Panc1 (cell line): ENCODE results near the gene TECPR2. TPM values are rescaled to one million over a fixed set of nuclear protein-coding genes. Genes with fewer than 3 reads are reported as not detected.

Experiments
- ATAC-seq: fragments of 200-7000 bp; cut with Tn5 transposase; 2 replicates; pipeline ENCODE4 v1.9.1; 2020; ENCODE audit warnings: mild to moderate bottlenecking, moderate library complexity
- BruUV-seq: library from RNA; stranded (reverse); fragments of 400-500 nt; replicated peaks from 2 replicates; lab custom pipeline; 2021; lab: Mats Ljungman, UMichigan
- CTCF ChIA-PET: fragments of 300-600 bp; sonication (Branson Sonifier 250); formaldehyde crosslinking; loops from one replicate; lab custom pipeline; 2022; ENCODE audit warnings: antibody characterized with exemption; lab: Charles Lee
- POLR2A ChIA-PET: fragments of 300-600 bp; sonication (Branson Sonifier 250); formaldehyde crosslinking; loops from one replicate; lab custom pipeline; 2022; ENCODE audit warnings: antibody characterized with exemption; lab: Charles Lee
- DNase-seq: peaks from one replicate; pipeline ENCODE4 v3.0.0-alpha.2; 2010; ENCODE audit warnings: low read depth, low spot score
- H3K27ac ChIP-seq: 2 replicates; pipeline ENCODE4 v1.5.1; 2011; ENCODE audit warnings: mild to moderate bottlenecking, low read length, inconsistent platforms
- H3K27me3 ChIP-seq: fragments of 200-500 bp; sonication (Bioruptor generic); 2 replicates; pipeline ENCODE4 v1.6.0; 2014; ENCODE audit warnings: low read length, inconsistent platforms; ENCODE audit not compliant: control insufficient read depth, insufficient read depth
- H3K36me3 ChIP-seq: fragments of 200-500 bp; sonication (Bioruptor generic); 2 replicates; pipeline ENCODE4 v1.5.1; 2014; ENCODE audit warnings: inconsistent platforms, mild to moderate bottlenecking, low read length, moderate library complexity; ENCODE audit not compliant: control insufficient read depth, insufficient read depth
- H3K4me1 ChIP-seq: 2 replicates; pipeline ENCODE4 v1.5.1; 2011; ENCODE audit warnings: inconsistent platforms, mild to moderate bottlenecking, low read length, moderate library complexity; ENCODE audit not compliant: control insufficient read depth, insufficient read depth
- H3K4me3 ChIP-seq, 2 experiments: 2 replicates each; pipeline ENCODE4 v1.5.1; 2011 to 2012; ENCODE audit warnings: low read depth in 2 of 2, low read length in 2 of 2, mild to moderate bottlenecking in 2 of 2, inconsistent platforms in 1 of 2, moderate library complexity in 1 of 2
- H3K9me3 ChIP-seq: fragments of 200-500 bp; sonication (Bioruptor generic); 2 replicates; pipeline ENCODE4 v1.5.1; 2014; ENCODE audit warnings: low read depth, mild to moderate bottlenecking, inconsistent platforms, low read length, moderate library complexity; ENCODE audit not compliant: control insufficient read depth, insufficient read depth
- CTCF ChIP-seq: fragments of 450-650 bp; IDR thresholded peaks from 2 replicates; pipeline ENCODE4 v1.5.1; 2017; ENCODE audit warnings: mild to moderate bottlenecking
- POLR2AphosphoS5 ChIP-seq: IDR thresholded peaks from 2 replicates; pipeline ENCODE4 v1.6.1; 2012; ENCODE audit warnings: mild to moderate bottlenecking, low read depth, low read length, moderate library complexity
- REST ChIP-seq, 2 experiments: IDR thresholded peaks; 2 replicates each; pipeline ENCODE4 v1.6.1; 2011 to 2012; ENCODE audit warnings: low read depth in 2 of 2, control low read depth in 1 of 2, low read length in 1 of 2, mild to moderate bottlenecking in 1 of 2, moderate library complexity in 1 of 2; ENCODE audit not compliant: insufficient read depth in 1 of 2
- SIN3A ChIP-seq: IDR thresholded peaks from 2 replicates; pipeline ENCODE4 v1.6.1; 2012; ENCODE audit warnings: low read depth, mild to moderate bottlenecking, low read length, moderate library complexity, borderline replicate concordance; ENCODE audit not compliant: insufficient read depth
- TCF7L2 ChIP-seq: IDR thresholded peaks from 2 replicates; pipeline ENCODE4 v1.6.1; 2011; ENCODE audit warnings: mild to moderate bottlenecking, low read depth, low read length, inconsistent platforms
- in situ Hi-C: cut with HindIII; loops from 2 replicates; pipeline ENCODE4 v1.10.0; 2016; ENCODE audit warnings: low sequenced_read_pairs, low pct_unique_long_range_greater_than_20kb
- intact Hi-C: fragments of 100-400 bp; cut with micrococcal nuclease; formaldehyde crosslinking; loops from one replicate; pipeline ENCODE4 v1.10.0; 2022; ENCODE audit not compliant: unreplicated experiment
- total RNA-seq: library from RNA; stranded (reverse); gene quantifications from one replicate; pipeline ENCODE4 v1.2.1, GENCODE V29; 2021; ENCODE audit not compliant: unreplicated experiment

TECPR2 gene
- total RNA-seq, 1 experiment from 2014 or later, result 15.5 TPM

- intact Hi-C loops (no loop called here), in situ Hi-C loops (no loop called here)
- BruUV-seq, result no TSS peak
- H3K9me3 ChIP-seq, result no peaks in the 10 kb centered on the region
- H3K4me1 ChIP-seq, result no peaks in the 10 kb centered on the region
- peak; percentile 68; the same call in 1 of the 2 replicates for ATAC-seq
- ChIA-PET POLR2A (interaction anchor here (0.6 kb wide), 1 partner anchor 16 kb away, joined by 4 read pairs; no protein-coding TSS in a partner anchor), CTCF (interaction anchor here (0.6 kb wide), 1 partner anchor 131 kb away, joined by 9 read pairs; no protein-coding TSS in a partner anchor)
- no peak overlapping the region for H3K4me3 ChIP-seq
- no peak for DNase-seq
- H3K27ac ChIP-seq, result no peak overlapping the region
- TF ChIP-seq REST (IDR thresholded peaks at IDR 0.05; ENCODE audit: insufficient read depth in 1 of 2, low read depth in 2 of 2, low read length in 1 of 2) (no peak), POLR2AphosphoS5 (no peak), TCF7L2 (no peak), SIN3A (no peak), CTCF (no peak; the same call in 1 of the 2 replicates)
- H3K27me3 ChIP-seq, result no peaks in the 10 kb centered on the region
- H3K36me3 ChIP-seq, result no peaks in the 10 kb centered on the region
These were observed 135.4 kb downstream of the TECPR2 start for GRCh38 chr14:102497998-102498677.

GRCh38 chr14:102498678-102499265, 136.0 kb downstream of the TECPR2 start:
- Histone ChIP-seq H3K36me3 (no peaks in the 10 kb centered on the region), H3K4me1 (no peaks in the 10 kb centered on the region), H3K27ac (no peak overlapping the region), H3K9me3 (no peaks in the 10 kb centered on the region), H3K27me3 (no peaks in the 10 kb centered on the region), H3K4me3 (no peak overlapping the region)
- in situ Hi-C loops (no loop called here), intact Hi-C loops (no loop called here)
- BruUV-seq, result no TSS peak
- ChIA-PET CTCF (interaction anchor here (0.6 kb wide), 1 partner anchor 131 kb away, joined by 9 read pairs; no protein-coding TSS in a partner anchor), POLR2A (interaction anchor here (0.6 kb wide), 1 partner anchor 17 kb away, joined by 4 read pairs; no protein-coding TSS in a partner anchor)
- DNase-seq, result no peak
- TF ChIP-seq POLR2AphosphoS5 (no peak), SIN3A (no peak), TCF7L2 (no peak)
- ATAC-seq, result no peak
